ENCODE data around the gene REXO1.

Gene REXO1

DNA sequence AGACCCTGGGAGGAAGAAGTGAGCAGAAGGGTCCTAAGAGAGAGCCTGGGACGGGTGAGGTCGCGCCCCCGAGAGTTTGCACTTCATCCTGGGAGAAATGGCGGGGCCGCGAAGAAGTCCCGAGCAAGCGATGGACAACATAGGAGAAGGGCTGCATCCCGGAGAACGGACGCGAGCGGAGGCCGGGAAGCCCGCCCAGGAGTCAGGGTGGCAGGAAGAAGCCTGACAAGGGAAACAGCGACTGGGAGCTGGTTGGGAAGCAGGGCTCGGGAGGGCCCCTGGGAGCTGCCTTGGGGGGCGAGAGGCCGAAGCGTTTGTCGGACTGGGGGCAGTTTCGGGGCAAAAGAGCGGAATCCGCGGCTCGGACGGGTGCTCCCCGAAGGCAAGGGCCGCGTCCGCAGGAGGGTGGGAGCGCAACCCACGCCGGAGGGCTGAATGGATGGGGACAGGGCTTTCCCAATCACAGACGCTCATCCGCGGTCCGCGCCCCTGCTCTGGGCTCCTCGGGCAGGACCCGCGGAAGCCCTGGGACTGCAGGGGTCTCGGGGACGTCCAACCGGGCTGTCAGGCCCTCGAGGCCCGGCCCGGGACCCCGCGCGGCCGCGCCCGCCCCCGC, 36.5 kb upstream of the REXO1 start:
- ChIA-PET POLR2A (interaction anchor here (0.5 to 2.7 kb wide), 8 partner anchors 9 to 26 kb away, joined by 3 to 22 read pairs (median 4); no protein-coding TSS in a partner anchor), CTCF (interaction anchor here (1.2 kb wide), 1 partner anchor 20 kb away, joined by 4 read pairs; no protein-coding TSS in a partner anchor)
- no peaks in the 10 kb centered on the region for H3K9me3 ChIP-seq (ENCODE audit: control insufficient read depth, insufficient read depth, low read depth, low read length)
- peak overlapping the region; percentile 78 for H3K27ac ChIP-seq (ENCODE audit: extremely low read depth, low read depth, low read length)
- peaks cover 0 to 17% of the 10 kb centered on the region in 2 experiments; a peak in 1 of 3 replicates for H3K36me3 ChIP-seq (ENCODE audit: control insufficient read depth in 2 of 2, insufficient read depth in 1 of 2, low read length in 2 of 2)
- H3K4me1 ChIP-seq (ENCODE audit: control insufficient read depth, insufficient read depth, low read length) = peaks cover 17% of the 10 kb centered on the region
- H3K4me3 ChIP-seq (ENCODE audit: low read depth, low read length) = peak overlapping the region; percentile 65
- peak; percentile 71 for TF ChIP-seq GLIS2 (tag by site-specific recombination; IDR thresholded peaks at IDR 0.05)
- TF ChIP-seq ZBTB10 (tag by site-specific recombination; IDR thresholded peaks at IDR 0.05) = peak; percentile 54; the same call in 1 of the 2 replicates
- no peak for TF ChIP-seq ZNF426 (tag by site-specific recombination; IDR thresholded peaks at IDR 0.05)
- TF ChIP-seq, protein P1, sequence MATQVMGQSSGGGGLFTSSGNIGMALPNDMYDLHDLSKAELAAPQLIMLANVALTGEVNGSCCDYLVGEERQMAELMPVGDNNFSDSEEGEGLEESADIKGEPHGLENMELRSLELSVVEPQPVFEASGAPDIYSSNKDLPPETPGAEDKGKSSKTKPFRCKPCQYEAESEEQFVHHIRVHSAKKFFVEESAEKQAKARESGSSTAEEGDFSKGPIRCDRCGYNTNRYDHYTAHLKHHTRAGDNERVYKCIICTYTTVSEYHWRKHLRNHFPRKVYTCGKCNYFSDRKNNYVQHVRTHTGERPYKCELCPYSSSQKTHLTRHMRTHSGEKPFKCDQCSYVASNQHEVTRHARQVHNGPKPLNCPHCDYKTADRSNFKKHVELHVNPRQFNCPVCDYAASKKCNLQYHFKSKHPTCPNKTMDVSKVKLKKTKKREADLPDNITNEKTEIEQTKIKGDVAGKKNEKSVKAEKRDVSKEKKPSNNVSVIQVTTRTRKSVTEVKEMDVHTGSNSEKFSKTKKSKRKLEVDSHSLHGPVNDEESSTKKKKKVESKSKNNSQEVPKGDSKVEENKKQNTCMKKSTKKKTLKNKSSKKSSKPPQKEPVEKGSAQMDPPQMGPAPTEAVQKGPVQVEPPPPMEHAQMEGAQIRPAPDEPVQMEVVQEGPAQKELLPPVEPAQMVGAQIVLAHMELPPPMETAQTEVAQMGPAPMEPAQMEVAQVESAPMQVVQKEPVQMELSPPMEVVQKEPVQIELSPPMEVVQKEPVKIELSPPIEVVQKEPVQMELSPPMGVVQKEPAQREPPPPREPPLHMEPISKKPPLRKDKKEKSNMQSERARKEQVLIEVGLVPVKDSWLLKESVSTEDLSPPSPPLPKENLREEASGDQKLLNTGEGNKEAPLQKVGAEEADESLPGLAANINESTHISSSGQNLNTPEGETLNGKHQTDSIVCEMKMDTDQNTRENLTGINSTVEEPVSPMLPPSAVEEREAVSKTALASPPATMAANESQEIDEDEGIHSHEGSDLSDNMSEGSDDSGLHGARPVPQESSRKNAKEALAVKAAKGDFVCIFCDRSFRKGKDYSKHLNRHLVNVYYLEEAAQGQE (tag by site-specific recombination; IDR thresholded peaks at IDR 0.05) = no peak
- TF ChIP-seq OVOL3 (tag by site-specific recombination; IDR thresholded peaks at IDR 0.05) = no peak
- no peak for TF ChIP-seq ZFP41 (tag by site-specific recombination; IDR thresholded peaks at IDR 0.05; ENCODE audit: borderline replicate concordance)
- TF ChIP-seq, protein P2, sequence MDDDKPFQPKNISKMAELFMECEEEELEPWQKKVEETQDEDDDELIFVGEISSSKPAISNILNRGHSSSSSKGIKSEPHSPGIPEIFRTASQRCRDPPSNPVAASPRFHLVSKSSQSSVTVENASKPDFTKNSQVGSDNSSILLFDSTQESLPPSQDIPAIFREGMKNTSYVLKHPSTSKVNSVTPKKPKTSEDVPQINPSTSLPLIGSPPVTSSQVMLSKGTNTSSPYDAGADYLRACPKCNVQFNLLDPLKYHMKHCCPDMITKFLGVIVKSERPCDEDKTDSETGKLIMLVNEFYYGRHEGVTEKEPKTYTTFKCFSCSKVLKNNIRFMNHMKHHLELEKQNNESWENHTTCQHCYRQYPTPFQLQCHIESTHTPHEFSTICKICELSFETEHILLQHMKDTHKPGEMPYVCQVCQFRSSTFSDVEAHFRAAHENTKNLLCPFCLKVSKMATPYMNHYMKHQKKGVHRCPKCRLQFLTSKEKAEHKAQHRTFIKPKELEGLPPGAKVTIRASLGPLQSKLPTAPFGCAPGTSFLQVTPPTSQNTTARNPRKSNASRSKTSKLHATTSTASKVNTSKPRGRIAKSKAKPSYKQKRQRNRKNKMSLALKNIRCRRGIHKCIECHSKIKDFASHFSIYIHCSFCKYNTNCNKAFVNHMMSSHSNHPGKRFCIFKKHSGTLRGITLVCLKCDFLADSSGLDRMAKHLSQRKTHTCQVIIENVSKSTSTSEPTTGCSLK (tag by site-specific recombination; IDR thresholded peaks at IDR 0.05) = no peak
- TF ChIP-seq ZNF548 (tag by site-specific recombination; IDR thresholded peaks at IDR 0.05) = no peak
- peak; percentile 70 for TF ChIP-seq ZNF335 (tag by site-specific recombination; conservative IDR thresholded peaks at IDR 0.05)
- TF ChIP-seq, protein P3, sequence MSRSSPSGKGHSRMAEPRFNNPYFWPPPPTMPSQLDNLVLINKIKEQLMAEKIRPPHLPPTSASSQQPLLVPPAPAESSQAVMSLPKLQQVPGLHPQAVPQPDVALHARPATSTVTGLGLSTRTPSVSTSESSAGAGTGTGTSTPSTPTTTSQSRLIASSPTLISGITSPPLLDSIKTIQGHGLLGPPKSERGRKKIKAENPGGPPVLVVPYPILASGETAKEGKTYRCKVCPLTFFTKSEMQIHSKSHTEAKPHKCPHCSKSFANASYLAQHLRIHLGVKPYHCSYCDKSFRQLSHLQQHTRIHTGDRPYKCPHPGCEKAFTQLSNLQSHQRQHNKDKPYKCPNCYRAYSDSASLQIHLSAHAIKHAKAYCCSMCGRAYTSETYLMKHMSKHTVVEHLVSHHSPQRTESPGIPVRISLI (tag by site-specific recombination; IDR thresholded peaks at IDR 0.05) = no peak
- TF ChIP-seq KLF16 (tag by site-specific recombination; IDR thresholded peaks at IDR 0.05) = peak; percentile 46; the same call in 1 of the 2 replicates
- peak; percentile 35; the same call in 1 of the 2 replicates for TF ChIP-seq IKZF3 (tag by site-specific recombination; IDR thresholded peaks at IDR 0.05)
- peak; percentile 46; the same call in 1 of the 2 replicates for TF ChIP-seq PATZ1 (tag by site-specific recombination; IDR thresholded peaks at IDR 0.05)
- TF ChIP-seq ZNF423 (tag by site-specific recombination; IDR thresholded peaks at IDR 0.05) = no peak
- TF ChIP-seq, protein P4, sequence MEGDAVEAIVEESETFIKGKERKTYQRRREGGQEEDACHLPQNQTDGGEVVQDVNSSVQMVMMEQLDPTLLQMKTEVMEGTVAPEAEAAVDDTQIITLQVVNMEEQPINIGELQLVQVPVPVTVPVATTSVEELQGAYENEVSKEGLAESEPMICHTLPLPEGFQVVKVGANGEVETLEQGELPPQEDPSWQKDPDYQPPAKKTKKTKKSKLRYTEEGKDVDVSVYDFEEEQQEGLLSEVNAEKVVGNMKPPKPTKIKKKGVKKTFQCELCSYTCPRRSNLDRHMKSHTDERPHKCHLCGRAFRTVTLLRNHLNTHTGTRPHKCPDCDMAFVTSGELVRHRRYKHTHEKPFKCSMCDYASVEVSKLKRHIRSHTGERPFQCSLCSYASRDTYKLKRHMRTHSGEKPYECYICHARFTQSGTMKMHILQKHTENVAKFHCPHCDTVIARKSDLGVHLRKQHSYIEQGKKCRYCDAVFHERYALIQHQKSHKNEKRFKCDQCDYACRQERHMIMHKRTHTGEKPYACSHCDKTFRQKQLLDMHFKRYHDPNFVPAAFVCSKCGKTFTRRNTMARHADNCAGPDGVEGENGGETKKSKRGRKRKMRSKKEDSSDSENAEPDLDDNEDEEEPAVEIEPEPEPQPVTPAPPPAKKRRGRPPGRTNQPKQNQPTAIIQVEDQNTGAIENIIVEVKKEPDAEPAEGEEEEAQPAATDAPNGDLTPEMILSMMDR (tag by site-specific recombination; IDR thresholded peaks at IDR 0.05) = no peak
- TF ChIP-seq, protein P5, sequence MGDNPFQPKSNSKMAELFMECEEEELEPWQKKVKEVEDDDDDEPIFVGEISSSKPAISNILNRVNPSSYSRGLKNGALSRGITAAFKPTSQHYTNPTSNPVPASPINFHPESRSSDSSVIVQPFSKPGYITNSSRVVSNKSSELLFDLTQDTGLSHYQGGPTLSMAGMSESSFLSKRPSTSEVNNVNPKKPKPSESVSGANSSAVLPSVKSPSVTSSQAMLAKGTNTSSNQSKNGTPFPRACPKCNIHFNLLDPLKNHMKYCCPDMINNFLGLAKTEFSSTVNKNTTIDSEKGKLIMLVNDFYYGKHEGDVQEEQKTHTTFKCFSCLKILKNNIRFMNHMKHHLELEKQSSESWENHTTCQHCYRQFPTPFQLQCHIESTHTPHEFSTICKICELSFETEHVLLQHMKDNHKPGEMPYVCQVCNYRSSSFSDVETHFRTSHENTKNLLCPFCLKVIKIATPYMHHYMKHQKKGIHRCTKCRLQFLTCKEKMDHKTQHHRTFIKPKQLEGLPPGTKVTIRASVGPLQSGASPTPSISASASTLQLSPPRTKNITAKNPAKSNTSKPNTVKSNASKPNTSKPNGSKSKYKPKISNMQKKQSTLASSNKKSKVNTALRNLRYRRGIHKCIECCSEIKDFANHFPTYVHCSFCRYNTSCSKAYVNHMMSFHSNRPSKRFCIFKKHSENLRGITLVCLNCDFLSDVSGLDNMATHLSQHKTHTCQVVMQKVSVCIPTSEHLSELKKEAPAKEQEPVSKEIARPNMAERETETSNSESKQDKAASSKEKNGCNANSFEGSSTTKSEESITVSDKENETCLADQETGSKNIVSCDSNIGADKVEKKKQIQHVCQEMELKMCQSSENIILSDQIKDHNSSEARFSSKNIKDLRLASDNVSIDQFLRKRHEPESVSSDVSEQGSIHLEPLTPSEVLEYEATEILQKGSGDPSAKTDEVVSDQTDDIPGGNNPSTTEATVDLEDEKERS (tag by site-specific recombination; IDR thresholded peaks at IDR 0.05) = no peak

Data from HEK293 (cell line).